BLaER1 treated with 17β-estradiol and CSF1 and Interleukin-3, amounts not matched to agents 10 nM and 100 nM (cell line): Measurements from ENCODE around the gene MYADM.
A peak's percentile ranks its signal among the peaks of the same experiment; 100 is the strongest.
"Not testable (repeated sequence)": the region's sequence is repeated elsewhere in the genome, so short reads cannot be mapped to it uniquely, and the experiment has no call there.

Experiments used
- H3K27ac ChIP-seq, 11 experiments: shearing (Covaris generic); formaldehyde crosslinking; 2 replicates each; pipeline ENCODE4 v1.8.1; 2022
- H3K27me3 ChIP-seq, 11 experiments: shearing (Covaris generic); formaldehyde crosslinking; 2 replicates each; pipeline ENCODE4 v1.8.1; 2022
- H3K36me3 ChIP-seq, 11 experiments: shearing (Covaris generic); formaldehyde crosslinking; 2 replicates each; pipeline ENCODE4 v1.8.1; 2022
- H3K4me1 ChIP-seq, 10 experiments: shearing (Covaris generic); formaldehyde crosslinking; 2 replicates each; pipeline ENCODE4 v1.8.1; 2022
- H3K4me2 ChIP-seq, 11 experiments: shearing (Covaris generic); formaldehyde crosslinking; 2 replicates each; pipeline ENCODE4 v1.8.1; 2022
- H3K4me3 ChIP-seq, 10 experiments: shearing (Covaris generic); formaldehyde crosslinking; 2 replicates each; pipeline ENCODE4 v1.8.1; 2022
- H3K9ac ChIP-seq, 11 experiments: shearing (Covaris generic); formaldehyde crosslinking; 2 replicates each; pipeline ENCODE4 v1.8.1; 2022
- H3K9me3 ChIP-seq, 11 experiments: shearing (Covaris generic); formaldehyde crosslinking; replicated peaks in 1 of 11; 2 replicates each; pipeline ENCODE4 v1.8.1; 2022
- H4K20me1 ChIP-seq, 11 experiments: shearing (Covaris generic); formaldehyde crosslinking; 2 replicates each; pipeline ENCODE4 v1.8.1; 2022
- Cebpa-rat ChIP-seq, 11 experiments: shearing (Covaris generic); IDR thresholded peaks; 2 replicates each; pipeline ENCODE4 v1.8.1; 2022

The MYADM gene

GRCh38 chr19:53867225-53868090 lies at the start of gene MYADM:
Gene MYADM, plus strand, starts transcription at chr19:53867883. Its CDS starts 5,647 bp downstream, at chr19:53873530.
- H3K4me3 ChIP-seq = peak within 1 kb of the TSS; percentile 76 to 99 (median 92)
- no peaks in the 10 kb centered on the region for H3K27me3 ChIP-seq
- peaks cover 13 to 36% (median 22%) of the 10 kb centered on the region in 11 experiments; a peak in 18 of 22 replicates for H4K20me1 ChIP-seq
- peak within 1 kb of the TSS; percentile 93 to 100 (median 97) for H3K9ac ChIP-seq
- H3K27ac ChIP-seq = peak within 1 kb of the TSS; percentile 95 to 100 (median 97)
- H3K4me2 ChIP-seq = peak within 1 kb of the TSS; percentile 85 to 100 (median 98)
- H3K9me3 ChIP-seq = no peaks in the 10 kb centered on the region
- peaks cover under 1 to 18% (median 10%) of the 10 kb centered on the region in 11 experiments; a peak in 19 of 22 replicates for H3K36me3 ChIP-seq
- TF ChIP-seq Cebpa-rat (IDR thresholded peaks at IDR 0.05) = no peak
- H3K4me1 ChIP-seq = peaks cover 42 to 55% (median 51%) of the 10 kb centered on the region in 10 experiments

- peaks cover 2 to 68% (median 58%) of the 10 kb centered on the region in 10 experiments for H3K4me1 ChIP-seq
- H3K36me3 ChIP-seq = peaks cover 0 to 88% (median 83%) of the 10 kb centered on the region in 11 experiments; a peak in 19 of 22 replicates
- peak overlapping the region in 7 of 11 experiments; percentile 2 to 37 (median 25); a peak in 7 of 22 replicates for H3K27ac ChIP-seq
- peak overlapping the region in 10 of 11 experiments; percentile 4 to 81 (median 60); a peak in 19 of 22 replicates for H3K4me2 ChIP-seq
- H3K9me3 ChIP-seq = peaks cover 0 to 7% (median 0%) of the 10 kb centered on the region in 11 experiments; a peak in 4 of 22 replicates
- H3K9ac ChIP-seq = peak overlapping the region in 3 of 11 experiments; percentile 30 to 49 (median 35); a peak in 5 of 22 replicates
- no peak for TF ChIP-seq Cebpa-rat (IDR thresholded peaks at IDR 0.05)
- peak overlapping the region in 5 of 10 experiments; percentile 12 to 61 (median 42); a peak in 8 of 20 replicates for H3K4me3 ChIP-seq
- no peaks in the 10 kb centered on the region for H3K27me3 ChIP-seq
- peaks cover 0 to 89% (median 80%) of the 10 kb centered on the region in 11 experiments; a peak in 16 of 22 replicates for H4K20me1 ChIP-seq
Observed at GRCh38 chr19:53818756-53819155, 48.9 kb upstream of the MYADM start.

GRCh38 chr19:53819861-53820260 lies 47.8 kb upstream of the MYADM start:
- peaks cover 13 to 62% (median 56%) of the 10 kb centered on the region in 10 experiments for H3K4me1 ChIP-seq
- peaks cover 0 to 77% (median 72%) of the 10 kb centered on the region in 11 experiments; a peak in 18 of 22 replicates for H3K36me3 ChIP-seq
- H3K27ac ChIP-seq = peak overlapping the region in 10 of 11 experiments; percentile 1 to 91 (median 79); a peak in 16 of 22 replicates
- peak overlapping the region in 9 of 11 experiments; percentile 32 to 90 (median 81); a peak in 14 of 22 replicates for H3K9ac ChIP-seq
- peaks cover 0 to 78% (median 69%) of the 10 kb centered on the region in 11 experiments; a peak in 16 of 22 replicates for H4K20me1 ChIP-seq
- H3K27me3 ChIP-seq = no peaks in the 10 kb centered on the region
- peaks cover 0 to 7% (median 0%) of the 10 kb centered on the region in 11 experiments; a peak in 4 of 22 replicates for H3K9me3 ChIP-seq
- no peak for TF ChIP-seq Cebpa-rat (IDR thresholded peaks at IDR 0.05)
- H3K4me3 ChIP-seq = peak overlapping the region in 7 of 10 experiments; percentile 71 to 93 (median 85); a peak in 14 of 20 replicates
- peak overlapping the region in 8 of 11 experiments; percentile 77 to 96 (median 91); a peak in 17 of 22 replicates for H3K4me2 ChIP-seq

- Histone ChIP-seq H3K27me3 (no peaks in the 10 kb centered on the region), H3K36me3 (peaks cover 0 to 41% (median 37%) of the 10 kb centered on the region in 11 experiments; a peak in 18 of 22 replicates), H3K4me1 (peaks cover 16 to 90% (median 65%) of the 10 kb centered on the region in 10 experiments), H3K4me3 (peak overlapping the region in 9 of 10 experiments; percentile 60 to 87 (median 75); a peak in 19 of 20 replicates), H4K20me1 (peaks cover 0 to 41% (median 32%) of the 10 kb centered on the region in 11 experiments; a peak in 16 of 22 replicates), H3K4me2 (peak overlapping the region; percentile 32 to 95 (median 79)), H3K9ac (peak overlapping the region; percentile 66 to 98 (median 91)), H3K27ac (peak overlapping the region; percentile 91 to 100 (median 98)), H3K9me3 (peaks cover 0 to 7% (median 0%) of the 10 kb centered on the region in 11 experiments; a peak in 4 of 22 replicates)
- no peak for TF ChIP-seq Cebpa-rat (IDR thresholded peaks at IDR 0.05)
Observed at GRCh38 chr19:53823380-53824120, 44.1 kb upstream of the MYADM start.

GRCh38 chr19:53824134-53824611 lies 43.5 kb upstream of the MYADM start, which contains the start of gene NLRP12:
Gene NLRP12, minus strand, starts transcription at chr19:53824314. Its CDS starts 140 bp downstream, at chr19:53824174.
- peak within 1 kb of the TSS; percentile 91 to 100 (median 98) for H3K27ac ChIP-seq
- peaks cover 21 to 90% (median 66%) of the 10 kb centered on the region in 10 experiments for H3K4me1 ChIP-seq
- H3K27me3 ChIP-seq = no peaks in the 10 kb centered on the region
- peak within 1 kb of the TSS; percentile 68 to 95 (median 85) for H3K4me2 ChIP-seq
- peaks cover 0 to 7% (median 0%) of the 10 kb centered on the region in 11 experiments; a peak in 4 of 22 replicates for H3K9me3 ChIP-seq
- H3K36me3 ChIP-seq = peaks cover 0 to 35% (median 31%) of the 10 kb centered on the region in 11 experiments; a peak in 16 of 22 replicates
- peak within 1 kb of the TSS; percentile 66 to 98 (median 91) for H3K9ac ChIP-seq
- H4K20me1 ChIP-seq = peaks cover 0 to 35% (median 27%) of the 10 kb centered on the region in 11 experiments; a peak in 13 of 22 replicates
- peak within 1 kb of the TSS in 9 of 10 experiments; percentile 60 to 87 (median 75); a peak in 19 of 20 replicates for H3K4me3 ChIP-seq
- peak; percentile 84 to 96 (median 92); a peak in 21 of 22 replicates for TF ChIP-seq Cebpa-rat (IDR thresholded peaks at IDR 0.05)

- peaks cover 0 to 10% (median 4%) of the 10 kb centered on the region in 11 experiments; a peak in 9 of 22 replicates for H4K20me1 ChIP-seq
- peak overlapping the region in 9 of 11 experiments; percentile 23 to 94 (median 90); a peak in 17 of 22 replicates for H3K4me2 ChIP-seq
- peaks cover 40 to 88% (median 72%) of the 10 kb centered on the region in 10 experiments for H3K4me1 ChIP-seq
- peak overlapping the region in 7 of 11 experiments; percentile 2 to 94 (median 55); a peak in 15 of 22 replicates for H3K9ac ChIP-seq
- peaks cover 0 to 11% (median 8%) of the 10 kb centered on the region in 11 experiments; a peak in 14 of 22 replicates for H3K36me3 ChIP-seq
- TF ChIP-seq Cebpa-rat (IDR thresholded peaks at IDR 0.05) = no peak
- H3K27me3 ChIP-seq = peaks cover 0 to 11% (median under 1%) of the 10 kb centered on the region in 11 experiments; a peak in 10 of 22 replicates
- H3K27ac ChIP-seq = peak overlapping the region in 10 of 11 experiments; percentile 46 to 100 (median 98); a peak in 19 of 22 replicates
- H3K4me3 ChIP-seq = no peak overlapping the region
- H3K9me3 ChIP-seq = peaks cover 0 to 6% (median 0%) of the 10 kb centered on the region in 11 experiments; a peak in 3 of 22 replicates
Observed at GRCh38 chr19:53826876-53827275, 40.8 kb upstream of the MYADM start.

- H3K27me3 ChIP-seq = peaks cover 0 to 26% (median 15%) of the 10 kb centered on the region in 11 experiments; a peak in 15 of 22 replicates
- peak overlapping the region; percentile 14 to 100 (median 98); a peak in 21 of 22 replicates for H3K27ac ChIP-seq
- H3K9me3 ChIP-seq = no peaks in the 10 kb centered on the region; a peak in 1 of 22 replicates
- peaks cover 40 to 91% (median 79%) of the 10 kb centered on the region in 10 experiments for H3K4me1 ChIP-seq
- no peaks in the 10 kb centered on the region for H3K36me3 ChIP-seq
- no peaks in the 10 kb centered on the region for H4K20me1 ChIP-seq
- H3K9ac ChIP-seq = peak overlapping the region in 4 of 11 experiments; percentile 78 to 81 (median 80); a peak in 8 of 22 replicates
- TF ChIP-seq Cebpa-rat (IDR thresholded peaks at IDR 0.05) = no peak
- no peak overlapping the region for H3K4me3 ChIP-seq
- H3K4me2 ChIP-seq = peak overlapping the region; percentile 44 to 94 (median 87); a peak in 20 of 22 replicates
Observed at GRCh38 chr19:53828531-53828930, 39.2 kb upstream of the MYADM start.

- H3K27ac ChIP-seq = peak overlapping the region in 7 of 11 experiments; percentile 22 to 73 (median 60); a peak in 12 of 22 replicates
Observed at GRCh38 chr19:53832861-53833260, 34.8 kb upstream of the MYADM start.

GRCh38 chr19:53838446-53838845 lies 29.2 kb upstream of the MYADM start:
- Histone ChIP-seq H3K4me1 (peaks cover 13 to 56% (median 43%) of the 10 kb centered on the region in 10 experiments), H3K27ac (peak overlapping the region in 4 of 11 experiments; percentile 24 to 88 (median 82); a peak in 7 of 22 replicates), H3K4me2 (peak overlapping the region in 5 of 11 experiments; percentile 13 to 66 (median 31); a peak in 4 of 22 replicates)
- H3K27me3 ChIP-seq, H3K36me3 ChIP-seq, H3K9me3 ChIP-seq, H3K4me3 ChIP-seq, H4K20me1 ChIP-seq, H3K9ac ChIP-seq: not testable (repeated sequence)

More at GRCh38 chr19:53832861-53833260, 34.8 kb upstream of the MYADM start:
- Histone ChIP-seq H3K4me3 (peak overlapping the region in 2 of 10 experiments; percentile 56; a peak in 4 of 20 replicates), H3K27me3 (peaks cover 0 to 30% (median 15%) of the 10 kb centered on the region in 11 experiments; a peak in 15 of 22 replicates), H3K4me2 (peak overlapping the region in 7 of 11 experiments; percentile 50 to 72 (median 65); a peak in 14 of 22 replicates), H3K9ac (peak overlapping the region in 3 of 11 experiments; percentile 46 to 71 (median 59); a peak in 5 of 22 replicates), H3K4me1 (peaks cover 23 to 54% (median 45%) of the 10 kb centered on the region in 10 experiments)
- H3K9me3 ChIP-seq, H3K36me3 ChIP-seq, H4K20me1 ChIP-seq: not testable (repeated sequence)

GRCh38 chr19:53840241-53840640 lies 27.4 kb upstream of the MYADM start:
- H3K36me3 ChIP-seq, H3K9me3 ChIP-seq, H3K27me3 ChIP-seq, H4K20me1 ChIP-seq, H3K4me3 ChIP-seq: not testable (repeated sequence)
- Histone ChIP-seq H3K4me2 (peak overlapping the region in 10 of 11 experiments; percentile 42 to 84 (median 66); a peak in 18 of 22 replicates), H3K4me1 (peaks cover 13 to 74% (median 61%) of the 10 kb centered on the region in 10 experiments), H3K9ac (peak overlapping the region in 7 of 11 experiments; percentile 58 to 74 (median 66); a peak in 12 of 22 replicates), H3K27ac (peak overlapping the region in 10 of 11 experiments; percentile 67 to 88 (median 78); a peak in 19 of 22 replicates)
